SK-N-SH treated with all-trans-retinoic acid at 6 μM for 48 hours (cell line): ENCODE data around the gene PUDP.

Source experiments
- ATAC-seq: fragments of 200-7000 bp; cut with Tn5 transposase; 3 replicates; pipeline ENCODE4 v1.9.1; 2020; ENCODE audit warnings: mild to moderate bottlenecking, moderate library complexity
- ARNTL ChIP-seq: fragments of 450-650 bp; formaldehyde crosslinking; IDR thresholded peaks from 2 replicates; pipeline ENCODE4 v1.5.0; 2020; ENCODE audit warnings: low read depth, mild to moderate bottlenecking, moderate library complexity, borderline replicate concordance
- BACH2 ChIP-seq: fragments of 250-450 bp; sonication (Bioruptor Pico); IDR thresholded peaks from 2 replicates; pipeline ENCODE4 v1.9.0; 2021; ENCODE audit warnings: mild to moderate bottlenecking, borderline replicate concordance
- CSDC2 ChIP-seq: fragments of 250-450 bp; sonication (Bioruptor Pico); IDR thresholded peaks from 2 replicates; pipeline ENCODE4 v1.5.0; 2020; ENCODE audit warnings: mild to moderate bottlenecking, moderate library complexity
- ESRRG ChIP-seq: fragments of 250-450 bp; sonication (Bioruptor Pico); IDR thresholded peaks from 2 replicates; pipeline ENCODE4 v1.6.1; 2021; ENCODE audit warnings: mild to moderate bottlenecking
- GLIS3 ChIP-seq: fragments of 250-450 bp; sonication (Bioruptor Pico); IDR thresholded peaks from 2 replicates; pipeline ENCODE4 v1.5.0; 2020; ENCODE audit warnings: mild to moderate bottlenecking, moderate library complexity
- ISL1 ChIP-seq: fragments of 250-450 bp; sonication (Bioruptor Pico); IDR thresholded peaks from 2 replicates; pipeline ENCODE4 v2.1.2; 2022; ENCODE audit warnings: mild to moderate bottlenecking, moderate library complexity
- OSR1 ChIP-seq: fragments of 250-450 bp; sonication (Bioruptor Pico); IDR thresholded peaks from 2 replicates; pipeline ENCODE4 v1.8.0; 2022; ENCODE audit warnings: moderate library complexity, mild to moderate bottlenecking, inconsistent platforms
- PATZ1 ChIP-seq: fragments of 250-450 bp; sonication (Bioruptor Pico); IDR thresholded peaks from 2 replicates; pipeline ENCODE4 v1.8.0; 2020; ENCODE audit warnings: mild to moderate bottlenecking, moderate library complexity, borderline replicate concordance
- POU6F1 ChIP-seq: fragments of 250-450 bp; sonication (Bioruptor Pico); IDR thresholded peaks from 2 replicates; pipeline ENCODE4 v1.8.0; 2021; ENCODE audit warnings: low read depth, mild to moderate bottlenecking, moderate library complexity, borderline replicate concordance
- RARB ChIP-seq: fragments of 250-450 bp; sonication (Bioruptor Pico); IDR thresholded peaks from 2 replicates; pipeline ENCODE4 v1.8.0; 2021; ENCODE audit warnings: mild to moderate bottlenecking, moderate library complexity
- SNAI2 ChIP-seq: fragments of 250-450 bp; sonication (Bioruptor Pico); IDR thresholded peaks from 2 replicates; pipeline ENCODE4 v1.5.0; 2020; ENCODE audit warnings: mild to moderate bottlenecking, moderate library complexity
- TCF4 ChIP-seq: fragments of 250-450 bp; sonication (Bioruptor Pico); IDR thresholded peaks from 2 replicates; pipeline ENCODE4 v1.8.0; 2021; ENCODE audit warnings: mild to moderate bottlenecking, moderate library complexity, borderline replicate concordance
- TOX ChIP-seq: fragments of 250-450 bp; sonication (Bioruptor Pico); IDR thresholded peaks from 2 replicates; pipeline ENCODE4 v1.8.0; 2021; ENCODE audit warnings: mild to moderate bottlenecking, moderate library complexity, borderline replicate concordance
- TSHZ2 ChIP-seq: fragments of 250-450 bp; sonication (Bioruptor Pico); IDR thresholded peaks from 2 replicates; pipeline ENCODE4 v1.5.0; 2020; ENCODE audit warnings: mild to moderate bottlenecking, moderate library complexity
- ZC3H10 ChIP-seq: fragments of 250-450 bp; sonication (Bioruptor Pico); IDR thresholded peaks from 2 replicates; pipeline ENCODE4 v1.5.1; 2021; ENCODE audit warnings: mild to moderate bottlenecking, moderate library complexity
- ZFP3 ChIP-seq: fragments of 250-450 bp; sonication (Bioruptor Pico); IDR thresholded peaks from 2 replicates; pipeline ENCODE4 v1.5.0; 2020; ENCODE audit warnings: mild to moderate bottlenecking, moderate library complexity
- ZFP30 ChIP-seq: fragments of 450-650 bp; formaldehyde crosslinking; IDR thresholded peaks from 2 replicates; pipeline ENCODE4 v1.5.0; 2022; ENCODE audit warnings: mild to moderate bottlenecking, moderate library complexity
- ZNF565 ChIP-seq: fragments of 450-650 bp; formaldehyde crosslinking; conservative IDR thresholded peaks from 2 replicates; pipeline ENCODE4 v1.5.0; 2020; ENCODE audit warnings: low read depth, mild to moderate bottlenecking, moderate library complexity
- ZNF70 ChIP-seq: fragments of 450-650 bp; formaldehyde crosslinking; IDR thresholded peaks from 2 replicates; pipeline ENCODE4 v1.5.0; 2020; ENCODE audit warnings: mild to moderate bottlenecking, moderate library complexity
- ZNF8 ChIP-seq: fragments of 450-650 bp; formaldehyde crosslinking; IDR thresholded peaks from 2 replicates; pipeline ENCODE4 v1.5.0; 2020; ENCODE audit warnings: mild to moderate bottlenecking, moderate library complexity
- TF ChIP-seq, protein P1 (sequence below): fragments of 250-450 bp; sonication (Bioruptor Pico); IDR thresholded peaks from 2 replicates; pipeline ENCODE4 v1.5.1; 2021; ENCODE audit warnings: mild to moderate bottlenecking, moderate library complexity
- TF ChIP-seq, protein P2 (sequence below): fragments of 250-450 bp; sonication (Bioruptor Pico); IDR thresholded peaks from 2 replicates; pipeline ENCODE4 v1.5.1; 2020; ENCODE audit warnings: low read depth, mild to moderate bottlenecking, moderate library complexity

Gene PUDP

GRCh38 chrX:7109049-7109531, 38.9 kb downstream of the PUDP start:
- ATAC-seq, result no peak

GRCh38 chrX:7108030-7108429, 39.9 kb downstream of the PUDP start:
- ATAC-seq, result no peak
- TF ChIP-seq ZNF8 (CRISPR knock-in tag) (no peak), ISL1 (CRISPR knock-in tag) (no peak), ZFP30 (CRISPR knock-in tag) (no peak), GLIS3 (no peak), ARNTL (no peak), BACH2 (CRISPR knock-in tag) (no peak), ZNF70 (no peak), PATZ1 (CRISPR knock-in tag) (no peak)

More at GRCh38 chrX:7109049-7109531, 38.9 kb downstream of the PUDP start:
- TF ChIP-seq ZFP3, result no peak
- TF ChIP-seq GLIS3, result no peak
- TF ChIP-seq, protein P1, sequence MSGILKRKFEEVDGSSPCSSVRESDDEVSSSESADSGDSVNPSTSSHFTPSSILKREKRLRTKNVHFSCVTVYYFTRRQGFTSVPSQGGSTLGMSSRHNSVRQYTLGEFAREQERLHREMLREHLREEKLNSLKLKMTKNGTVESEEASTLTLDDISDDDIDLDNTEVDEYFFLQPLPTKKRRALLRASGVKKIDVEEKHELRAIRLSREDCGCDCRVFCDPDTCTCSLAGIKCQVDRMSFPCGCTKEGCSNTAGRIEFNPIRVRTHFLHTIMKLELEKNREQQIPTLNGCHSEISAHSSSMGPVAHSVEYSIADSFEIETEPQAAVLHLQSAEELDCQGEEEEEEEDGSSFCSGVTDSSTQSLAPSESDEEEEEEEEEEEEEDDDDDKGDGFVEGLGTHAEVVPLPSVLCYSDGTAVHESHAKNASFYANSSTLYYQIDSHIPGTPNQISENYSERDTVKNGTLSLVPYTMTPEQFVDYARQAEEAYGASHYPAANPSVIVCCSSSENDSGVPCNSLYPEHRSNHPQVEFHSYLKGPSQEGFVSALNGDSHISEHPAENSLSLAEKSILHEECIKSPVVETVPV (CRISPR knock-in tag), result no peak
- TF ChIP-seq TSHZ2 (CRISPR knock-in tag), result no peak
- TF ChIP-seq SNAI2 (CRISPR knock-in tag), result no peak
- TF ChIP-seq ZNF70, result no peak
- TF ChIP-seq POU6F1 (CRISPR knock-in tag), result no peak
- TF ChIP-seq TCF4, result no peak
- TF ChIP-seq ARNTL, result no peak
- TF ChIP-seq ZNF8 (CRISPR knock-in tag), result no peak
- TF ChIP-seq ZNF565 (CRISPR knock-in tag), result no peak
- TF ChIP-seq, protein P2, sequence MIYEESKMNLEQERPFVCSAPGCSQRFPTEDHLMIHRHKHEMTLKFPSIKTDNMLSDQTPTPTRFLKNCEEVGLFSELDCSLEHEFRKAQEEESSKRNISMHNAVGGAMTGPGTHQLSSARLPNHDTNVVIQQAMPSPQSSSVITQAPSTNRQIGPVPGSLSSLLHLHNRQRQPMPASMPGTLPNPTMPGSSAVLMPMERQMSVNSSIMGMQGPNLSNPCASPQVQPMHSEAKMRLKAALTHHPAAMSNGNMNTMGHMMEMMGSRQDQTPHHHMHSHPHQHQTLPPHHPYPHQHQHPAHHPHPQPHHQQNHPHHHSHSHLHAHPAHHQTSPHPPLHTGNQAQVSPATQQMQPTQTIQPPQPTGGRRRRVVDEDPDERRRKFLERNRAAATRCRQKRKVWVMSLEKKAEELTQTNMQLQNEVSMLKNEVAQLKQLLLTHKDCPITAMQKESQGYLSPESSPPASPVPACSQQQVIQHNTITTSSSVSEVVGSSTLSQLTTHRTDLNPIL (CRISPR knock-in tag), result no peak
- TF ChIP-seq ISL1 (CRISPR knock-in tag), result no peak
- TF ChIP-seq RARB (CRISPR knock-in tag), result no peak
- no peak for TF ChIP-seq OSR1
- TF ChIP-seq BACH2 (CRISPR knock-in tag), result no peak
- no peak for TF ChIP-seq CSDC2
- TF ChIP-seq ZC3H10 (CRISPR knock-in tag), result no peak
- TF ChIP-seq ZFP30 (CRISPR knock-in tag), result no peak
- TF ChIP-seq ESRRG (CRISPR knock-in tag), result no peak

GRCh38 chrX:7106649-7107048, 41.3 kb downstream of the PUDP start:
- no peak for ATAC-seq
- TF ChIP-seq ZNF70, result no peak
- TF ChIP-seq TOX (CRISPR knock-in tag), result no peak
- no peak for TF ChIP-seq ZNF565 (CRISPR knock-in tag)
- TF ChIP-seq, protein P1 (CRISPR knock-in tag), result no peak
- no peak for TF ChIP-seq ZC3H10 (CRISPR knock-in tag)
- no peak for TF ChIP-seq ISL1 (CRISPR knock-in tag)
- TF ChIP-seq ARNTL, result no peak
